Fibroblast of upper back skin (primary cell): ENCODE data around the gene CKS1B.
A peak's percentile ranks its signal among the peaks of the same experiment; 100 is the strongest.
"Not testable (repeated sequence)": the region's sequence is repeated elsewhere in the genome, so short reads cannot be mapped to it uniquely, and the experiment has no call there.

Experiments used
- DNase-seq: peaks from one replicate; pipeline ENCODE4 v3.0.0-alpha.2; 2013

CKS1B gene

GRCh38 chr1:154966111-154966510 is 8.4 kb upstream of the CKS1B start:
- no peak for DNase-seq

- no peak for DNase-seq
These were observed 7.0 kb upstream of the CKS1B start for GRCh38 chr1:154967331-154967950.

GRCh38 chr1:154968731-154969130 is 5.8 kb upstream of the CKS1B start:
- no peak for DNase-seq

- no peak for DNase-seq
These were observed 5.2 kb upstream of the CKS1B start for GRCh38 chr1:154969246-154969645.

- no peak for DNase-seq
These were observed 4.5 kb upstream of the CKS1B start for GRCh38 chr1:154969860-154970452.

GRCh38 chr1:154970631-154971340 is 3.7 kb upstream of the CKS1B start, which contains the start of gene SHC1:
Gene SHC1, minus strand, starts transcription at chr1:154970747. Its CDS starts 221 bp downstream, at chr1:154970526.
- peak; percentile 97 for DNase-seq

- DNase-seq = no peak
These were observed 3.0 kb upstream of the CKS1B start for GRCh38 chr1:154971341-154971998.

GRCh38 chr1:154972213-154972516 is 2.3 kb upstream of the CKS1B start:
- DNase-seq = peak; percentile 89

- DNase-seq = peak; percentile 98
These were observed 1.8 kb upstream of the CKS1B start for GRCh38 chr1:154972517-154973343.

- peak; percentile 97 for DNase-seq
These were observed 958 bp upstream of the CKS1B start for GRCh38 chr1:154973344-154974101.

- peak; percentile 97 for DNase-seq
These were observed 427 bp downstream of the CKS1B start for GRCh38 chr1:154974808-154975408.

GRCh38 chr1:154975409-154976059 is 1.1 kb downstream of the CKS1B start:
- peak; percentile 55 for DNase-seq

- DNase-seq = not testable (repeated sequence)
These were observed 3.3 kb downstream of the CKS1B start for GRCh38 chr1:154977762-154978161.

- no peak for DNase-seq
These were observed 3.9 kb downstream of the CKS1B start for GRCh38 chr1:154978360-154978759.

- no peak for DNase-seq
These were observed 7.9 kb downstream of the CKS1B start for GRCh38 chr1:154982341-154982740.

GRCh38 chr1:154982897-154983648 is 8.6 kb downstream of the CKS1B start, which contains the start of gene FLAD1:
Gene FLAD1, plus strand, starts transcription at chr1:154983344. Its CDS starts 351 bp downstream, at chr1:154983695.
- peak; percentile 100 for DNase-seq

GRCh38 chr1:154983776-154984466 is 9.4 kb downstream of the CKS1B start:
- DNase-seq = no peak

GRCh38 chr1:154986736-154987135 is 12.3 kb downstream of the CKS1B start:
- DNase-seq = not testable (repeated sequence)

- no peak for DNase-seq
These were observed 12.8 kb downstream of the CKS1B start for GRCh38 chr1:154987326-154987725.
